DND-41 (cell line): ENCODE data around the gene ESF1.

Experiments
- ATAC-seq: fragments of 200-7000 bp; cut with Tn5 transposase; 3 replicates; pipeline ENCODE4 v1.9.1; 2021; ENCODE audit warnings: low read depth; ENCODE audit not compliant: insufficient read depth
- DNase-seq: peaks from one replicate; pipeline ENCODE4 v3.0.0-alpha.2; 2020
- H2AFZ ChIP-seq: 2 replicates; pipeline ENCODE4 v1.6.0; 2012; ENCODE audit warnings: low read depth, low read length
- H3K27ac ChIP-seq: 2 replicates; pipeline ENCODE4 v1.5.1; 2012; ENCODE audit warnings: low read length, inconsistent platforms
- H3K27me3 ChIP-seq: fragments of 200-600 bp; sonication (generic); 2 replicates; pipeline ENCODE4 v1.6.0; 2012; ENCODE audit warnings: low read length, mild to moderate bottlenecking, inconsistent platforms; ENCODE audit not compliant: insufficient read depth, poor library complexity
- H3K36me3 ChIP-seq: 2 replicates; pipeline ENCODE4 v1.5.1; 2012; ENCODE audit warnings: low read length, inconsistent platforms; ENCODE audit not compliant: insufficient read depth
- H3K4me1 ChIP-seq: 2 replicates; pipeline ENCODE4 v1.5.1; 2012; ENCODE audit warnings: mild to moderate bottlenecking, low read length; ENCODE audit not compliant: insufficient read depth
- H3K4me2 ChIP-seq: 2 replicates; pipeline ENCODE4 v1.6.0; 2012; ENCODE audit warnings: mild to moderate bottlenecking, moderate library complexity, low read length, inconsistent platforms; ENCODE audit not compliant: insufficient read depth
- H3K4me3 ChIP-seq, 2 experiments: fragments of 200-600 bp in 1 of 2; shearing (Covaris generic) in 1 of 2; 2 replicates each; pipeline ENCODE4 v1.5.1; 2012 to 2016; ENCODE audit warnings: inconsistent platforms in 2 of 2, low read length in 2 of 2, mild to moderate bottlenecking in 2 of 2, low read depth in 1 of 2, moderate library complexity in 1 of 2
- H3K79me2 ChIP-seq: 2 replicates; pipeline ENCODE4 v1.6.0; 2012; ENCODE audit warnings: low read length, inconsistent platforms; ENCODE audit not compliant: insufficient read depth
- H3K9ac ChIP-seq: 2 replicates; pipeline ENCODE4 v1.6.0; 2012; ENCODE audit warnings: low read depth, mild to moderate bottlenecking, inconsistent platforms, low read length, moderate library complexity
- H3K9me3 ChIP-seq: 2 replicates; pipeline ENCODE4 v1.5.1; 2012; ENCODE audit warnings: low read length, moderate library complexity, mild to moderate bottlenecking, inconsistent platforms; ENCODE audit not compliant: insufficient read depth, severe bottlenecking
- H4K20me1 ChIP-seq: 2 replicates; pipeline ENCODE4 v1.6.0; 2012; ENCODE audit warnings: low read length; ENCODE audit not compliant: insufficient read depth
- EZH2 ChIP-seq: IDR thresholded peaks from 3 replicates; pipeline ENCODE4 v1.6.1; 2012; ENCODE audit warnings: borderline replicate concordance, low read depth, mild to moderate bottlenecking, moderate library complexity, low read length, inconsistent platforms; ENCODE audit not compliant: severe bottlenecking
- TF ChIP-seq, protein P1 (sequence below): IDR thresholded peaks from 2 replicates; pipeline ENCODE4 v1.5.1; 2012; ENCODE audit warnings: borderline replicate concordance, low read length, moderate library complexity, mild to moderate bottlenecking; ENCODE audit not compliant: poor library complexity, severe bottlenecking; ENCODE audit errors: extremely low read depth

Gene ESF1

DNA sequence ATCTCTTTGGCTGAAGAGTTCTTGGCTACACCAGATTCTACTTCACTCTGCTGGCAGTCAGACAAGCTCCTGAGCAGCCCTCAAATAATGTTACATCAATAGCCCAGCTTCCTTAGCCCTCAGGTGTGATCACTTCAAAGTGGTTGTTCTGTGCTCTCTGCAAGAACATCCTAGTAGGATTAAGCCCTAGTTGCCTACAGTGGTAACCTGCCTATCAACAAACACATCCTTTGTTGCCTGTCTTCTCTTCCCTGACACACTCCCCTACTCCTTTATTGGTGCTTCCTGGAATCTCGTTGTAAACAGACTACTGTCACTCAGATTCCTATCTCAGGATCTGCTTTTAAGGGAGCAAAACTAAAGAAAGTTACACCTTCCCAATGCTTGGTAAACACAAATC, 100.9 kb downstream of the ESF1 start:
- peak overlapping the region; percentile 57 for H3K4me2 ChIP-seq
- peak; percentile 83 for DNase-seq

GRCh38 chr20:13681248-13682125, 103.2 kb downstream of the ESF1 start:
- Histone ChIP-seq H3K79me2 (peaks cover 19% of the 10 kb centered on the region), H3K27ac (peak overlapping the region; percentile 92), H3K4me1 (peaks cover 85% of the 10 kb centered on the region), H3K27me3 (no peaks in the 10 kb centered on the region), H3K4me3 (no peak overlapping the region), H4K20me1 (no peaks in the 10 kb centered on the region), H2AFZ (no peak overlapping the region; the same call in 1 of the 2 replicates), H3K9ac (no peak overlapping the region; the same call in 1 of the 2 replicates), H3K9me3 (no peaks in the 10 kb centered on the region), H3K36me3 (no peaks in the 10 kb centered on the region), H3K4me2 (no peak overlapping the region)
- TF ChIP-seq, protein P1, sequence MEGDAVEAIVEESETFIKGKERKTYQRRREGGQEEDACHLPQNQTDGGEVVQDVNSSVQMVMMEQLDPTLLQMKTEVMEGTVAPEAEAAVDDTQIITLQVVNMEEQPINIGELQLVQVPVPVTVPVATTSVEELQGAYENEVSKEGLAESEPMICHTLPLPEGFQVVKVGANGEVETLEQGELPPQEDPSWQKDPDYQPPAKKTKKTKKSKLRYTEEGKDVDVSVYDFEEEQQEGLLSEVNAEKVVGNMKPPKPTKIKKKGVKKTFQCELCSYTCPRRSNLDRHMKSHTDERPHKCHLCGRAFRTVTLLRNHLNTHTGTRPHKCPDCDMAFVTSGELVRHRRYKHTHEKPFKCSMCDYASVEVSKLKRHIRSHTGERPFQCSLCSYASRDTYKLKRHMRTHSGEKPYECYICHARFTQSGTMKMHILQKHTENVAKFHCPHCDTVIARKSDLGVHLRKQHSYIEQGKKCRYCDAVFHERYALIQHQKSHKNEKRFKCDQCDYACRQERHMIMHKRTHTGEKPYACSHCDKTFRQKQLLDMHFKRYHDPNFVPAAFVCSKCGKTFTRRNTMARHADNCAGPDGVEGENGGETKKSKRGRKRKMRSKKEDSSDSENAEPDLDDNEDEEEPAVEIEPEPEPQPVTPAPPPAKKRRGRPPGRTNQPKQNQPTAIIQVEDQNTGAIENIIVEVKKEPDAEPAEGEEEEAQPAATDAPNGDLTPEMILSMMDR = no peak
- no peak for TF ChIP-seq EZH2
- peak; percentile 43 for DNase-seq
- ATAC-seq = no peak

More for the DNA sequence above, 100.9 kb downstream of the ESF1 start:
- peak overlapping the region; percentile 3; the same call in 1 of the 2 replicates for H2AFZ ChIP-seq
- no peaks in the 10 kb centered on the region for H4K20me1 ChIP-seq
- peak; percentile 62 for ATAC-seq
- no peaks in the 10 kb centered on the region for H3K27me3 ChIP-seq
- H3K27ac ChIP-seq = peak overlapping the region; percentile 92
- TF ChIP-seq, protein P1 = no peak
- peaks cover 24% of the 10 kb centered on the region for H3K79me2 ChIP-seq
- H3K36me3 ChIP-seq = no peaks in the 10 kb centered on the region
- peaks cover 96% of the 10 kb centered on the region for H3K4me1 ChIP-seq
- H3K4me3 ChIP-seq = peak overlapping the region in 1 of 2 experiments; percentile 30; a peak in 2 of 4 replicates
- H3K9ac ChIP-seq = peak overlapping the region; percentile 52
- H3K9me3 ChIP-seq = no peaks in the 10 kb centered on the region

- Histone ChIP-seq H3K4me1 (peaks cover 62% of the 10 kb centered on the region), H3K27me3 (no peaks in the 10 kb centered on the region), H4K20me1 (no peaks in the 10 kb centered on the region), H3K27ac (peak overlapping the region; percentile 80), H3K9me3 (peaks cover 7% of the 10 kb centered on the region), H3K4me2 (peak overlapping the region; percentile 15; the same call in 1 of the 2 replicates), H2AFZ (peak overlapping the region; percentile 53), H3K79me2 (peaks cover 19% of the 10 kb centered on the region), H3K4me3 (no peak overlapping the region), H3K9ac (peak overlapping the region; percentile 25), H3K36me3 (no peaks in the 10 kb centered on the region)
- ATAC-seq (no peak), DNase-seq (no peak)
- TF ChIP-seq, protein P1 = no peak
- TF ChIP-seq EZH2 = no peak
These were observed 105.8 kb downstream of the ESF1 start for GRCh38 chr20:13678944-13679343.
